T47D (cell line): Measurements from ENCODE around the gene VSX1.

ENCODE experiments used
- DNase-seq, 2 experiments: peaks; one replicate each; pipeline versions ENCODE4 v3.0.0 to v3.0.0-alpha.2; 2011 to 2012; ENCODE audit warnings: low read depth in 1 of 2, low spot score in 1 of 2
- JUND ChIP-seq: IDR thresholded peaks from 2 replicates; pipeline ENCODE4 v1.6.1; 2012; ENCODE audit warnings: low read depth
- in situ Hi-C: cut with HindIII; loops from 2 replicates; pipeline ENCODE4 v1.10.0; 2016; ENCODE audit warnings: low sequenced_read_pairs, low pct_unique_long_range_greater_than_20kb

The VSX1 gene

DNA sequence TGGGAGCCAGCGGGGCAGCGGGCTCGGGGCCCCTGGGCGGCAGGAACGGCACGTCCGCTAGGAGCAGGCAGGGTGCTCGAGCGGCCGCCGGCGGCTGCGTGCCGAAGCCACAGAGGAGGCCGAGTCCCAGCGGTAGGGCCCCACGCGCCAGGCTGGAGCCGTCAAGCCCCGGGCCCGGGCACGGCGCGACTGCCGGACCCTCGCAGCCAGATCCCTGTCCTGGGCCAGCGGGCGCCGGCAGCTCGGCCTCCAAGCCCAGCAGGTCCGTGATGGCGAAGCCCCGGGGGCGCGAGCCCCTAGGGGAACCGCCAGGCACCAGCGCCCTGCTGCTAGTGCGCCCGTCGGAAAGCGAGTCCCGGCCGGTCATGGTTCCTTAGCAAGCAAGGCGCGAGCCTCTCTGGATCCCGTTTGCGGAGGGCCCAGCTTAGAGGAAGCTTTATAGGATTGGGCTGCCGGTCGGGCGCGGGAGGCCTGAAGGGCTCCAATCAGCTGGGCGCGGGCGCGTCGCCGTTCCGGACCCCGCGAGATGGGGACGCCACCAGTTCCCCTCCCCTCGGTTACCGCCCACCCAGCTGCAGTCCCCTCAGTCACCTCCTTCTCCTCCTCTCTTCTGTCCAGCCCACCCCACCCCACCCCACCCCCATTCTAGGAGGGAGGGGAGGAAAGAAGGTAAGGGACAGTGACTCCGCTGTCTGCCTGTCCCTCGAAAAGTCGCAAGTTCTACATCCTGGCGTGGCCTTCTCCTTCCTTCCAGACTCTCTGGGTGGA lies at the start of gene VSX1:
VSX1 (minus strand) TSS at position 412 of the 768 bp plus-strand sequence; CDS start at position 367, 45 bp downstream.
- in situ Hi-C loops: no loop called here
- no peak for TF ChIP-seq JUND
- DNase-seq: no peak

GRCh38 chr20:25129908-25130307 lies 48.0 kb upstream of the VSX1 start:
- in situ Hi-C loops: no loop called here
- no peak for TF ChIP-seq JUND
- DNase-seq: no peak

DNA sequence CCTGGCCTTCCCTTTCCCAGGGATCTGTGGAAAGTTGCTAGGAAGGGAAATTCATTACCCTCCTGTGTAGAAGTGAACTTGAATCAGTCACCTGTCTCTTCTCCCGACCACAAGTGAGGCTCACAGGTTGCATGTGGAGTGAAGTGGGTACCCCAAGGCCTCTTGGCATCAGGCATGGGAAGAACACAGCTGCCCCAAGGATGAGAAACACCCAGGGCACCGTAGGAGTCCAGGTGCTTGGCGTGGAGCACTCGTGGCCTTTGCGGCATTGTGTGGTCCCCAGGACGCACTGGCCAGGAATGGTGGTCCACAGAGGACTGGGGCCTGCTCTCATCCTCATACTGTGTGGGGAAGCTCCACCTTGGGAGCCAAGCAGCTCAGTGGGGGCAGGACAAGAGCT lies 47.5 kb upstream of the VSX1 start:
- no peak for TF ChIP-seq JUND
- in situ Hi-C loops: no loop called here
- DNase-seq: no peak

DNA sequence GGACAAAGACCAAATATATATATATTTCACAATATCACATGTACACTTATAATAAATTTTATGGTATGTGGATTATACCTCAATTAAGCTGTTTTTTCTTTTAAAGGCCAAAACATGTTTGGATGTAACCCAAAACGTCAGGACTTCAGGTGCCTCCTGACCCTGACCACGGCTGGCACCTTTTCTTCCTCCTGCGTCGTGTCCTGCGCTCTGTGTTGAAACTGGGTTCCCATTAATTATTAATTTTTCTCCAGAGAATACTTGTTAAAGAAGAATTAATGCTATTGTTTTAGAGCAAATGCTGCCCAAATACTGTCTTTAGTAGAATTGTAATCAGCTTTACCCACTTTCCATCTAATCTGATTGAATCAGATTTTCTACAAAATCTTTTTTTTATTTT lies 46.7 kb upstream of the VSX1 start:
- no peak for TF ChIP-seq JUND
- in situ Hi-C loops: no loop called here
- no peak for DNase-seq

- no peak for TF ChIP-seq JUND
- DNase-seq: no peak
- in situ Hi-C loops: no loop called here
Observed at GRCh38 chr20:25127761-25128537, 46.0 kb upstream of the VSX1 start.

- DNase-seq: no peak
- in situ Hi-C loops: no loop called here
- no peak for TF ChIP-seq JUND
Observed at GRCh38 chr20:25126204-25127029, 44.5 kb upstream of the VSX1 start.

- no peak for DNase-seq
- no peak for TF ChIP-seq JUND
- in situ Hi-C loops: no loop called here
Observed at GRCh38 chr20:25125636-25126035, 43.7 kb upstream of the VSX1 start.

- TF ChIP-seq JUND: no peak
- in situ Hi-C loops: no loop called here
- no peak for DNase-seq
Observed at GRCh38 chr20:25120920-25121319, 39.0 kb upstream of the VSX1 start.

- in situ Hi-C loops: no loop called here
- DNase-seq: no peak
- TF ChIP-seq JUND: no peak
Observed at GRCh38 chr20:25120457-25120856, 38.5 kb upstream of the VSX1 start.

DNA sequence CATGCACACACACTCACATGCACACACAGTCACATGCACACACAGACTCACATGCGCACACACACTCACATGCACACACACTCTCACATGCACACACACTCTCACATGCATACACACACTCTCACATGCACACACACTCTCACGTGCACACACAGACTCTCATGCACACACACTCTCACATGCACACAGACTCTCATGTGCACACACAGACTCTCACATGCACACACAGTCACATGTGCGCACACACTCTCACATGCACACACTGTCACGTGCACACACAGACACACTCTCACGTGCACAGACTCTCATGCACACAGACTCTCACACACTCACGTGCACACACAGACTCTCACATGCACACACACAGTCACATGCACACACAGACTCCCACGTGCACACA lies 36.6 kb upstream of the VSX1 start:
- TF ChIP-seq JUND: no peak

GRCh38 chr20:25117990-25118389 lies 36.0 kb upstream of the VSX1 start:
- no peak for TF ChIP-seq JUND
- DNase-seq: no peak
- in situ Hi-C loops: no loop called here

More for the DNA sequence above, 36.6 kb upstream of the VSX1 start:
- in situ Hi-C loops: no loop called here
- DNase-seq: no peak

GRCh38 chr20:25116739-25117458 lies 35.0 kb upstream of the VSX1 start:
- in situ Hi-C loops: no loop called here
- TF ChIP-seq JUND: no peak
- DNase-seq: no peak
